Right lobe of liver (tissue), 6 donors: ENCODE results near the gene GFAP. TPM values are rescaled to one million over a fixed set of nuclear protein-coding genes. Genes with fewer than 3 reads are reported as not detected.

ENCODE experiments used
- ATAC-seq, 4 donors: fragments of 200-7000 bp; cut with Tn5 transposase; one replicate each; pipeline ENCODE4 v1.9.1; 2020; ENCODE audit warnings: mild to moderate bottlenecking in 4 of 4, moderate library complexity in 4 of 4
- DNase-seq, 3 donors: peaks; one replicate each; pipeline ENCODE4 v3.0.0-alpha.2; 2020
- H3K27ac ChIP-seq, 3 donors: fragments of 200-600 bp; one replicate each; pipeline ENCODE4 v1.8.0; 2022
- H3K27me3 ChIP-seq, 2 donors: fragments of 200-600 bp; one replicate each; pipeline ENCODE4 v1.8.0; 2022
- H3K36me3 ChIP-seq, 4 donors: fragments of 200-600 bp; sonication (generic) in 1 of 4; one replicate each; pipeline versions ENCODE4 v1.5.1 to v1.8.0; 2017 to 2022; ENCODE audit warnings: control low read depth in 1 of 4
- H3K4me1 ChIP-seq, 4 donors: fragments of 200-600 bp; sonication (generic) in 1 of 4; one replicate each; pipeline versions ENCODE4 v1.5.1 to v1.8.0; 2017 to 2022; ENCODE audit warnings: control low read depth in 1 of 4
- H3K4me3 ChIP-seq, 3 donors: fragments of 200-600 bp; one replicate each; pipeline ENCODE4 v1.8.0; 2022
- H3K9me3 ChIP-seq, 4 donors: fragments of 200-600 bp; sonication (generic) in 1 of 4; one replicate each; pipeline versions ENCODE4 v1.5.1 to v1.8.0; 2017 to 2022; ENCODE audit warnings: control low read depth in 1 of 4
- CTCF ChIP-seq, 4 donors: fragments of 200-600 bp in 3 of 4; fragments of 450-650 bp in 1 of 4; IDR thresholded peaks; one replicate each; pipeline versions ENCODE4 v1.5.1 to v1.8.0; 2016 to 2022; ENCODE audit warnings: antibody characterized with exemption in 4 of 4, mild to moderate bottlenecking in 2 of 4
- POLR2A ChIP-seq: fragments of 450-650 bp; IDR thresholded peaks from one replicate; pipeline ENCODE4 v1.6.1; 2017; ENCODE audit warnings: antibody characterized with exemption, mild to moderate bottlenecking
- WGBS: methylation state at CpG from one replicate; pipeline ENCODE4 v1.1.6; 2018; ENCODE audit warnings: low coverage, low lambda C conversion rate; ENCODE audit not compliant: insufficient coverage; ENCODE audit errors: missing lambda C conversion rate; 5-methylcytosine and 5-hydroxymethylcytosine counted together
- intact Hi-C, 2 donors: fragments of 100-400 bp; cut with DNase I; formaldehyde crosslinking; loops; one replicate each; pipeline versions ENCODE4 v1.11.2 to v1.14.1; 2022
- total RNA-seq, 6 experiments: library from RNA; depleted of rRNA in 2 of 6; stranded (reverse); fragments of >200 nt in 2 of 6; fragmentation: NEBNext Ultra II Directional in 3 of 6; extraction: Animal tissue kit (Norgen Biotek cat#: 25700) in 3 of 6; gene quantifications; one replicate each; pipeline versions ENCODE4 v1.1.0 to v1.2.4, GENCODE V29; 2016 to 2023
- donor health status: DM: no; HTN: yes; CAD: no.
- donor health status: DM: no; HTN: no; CAD: no.
- donor health status: DM: no; HTN: no; CAD: no.
- donor health status: DM: no; HTN: yes; CAD: no.
- donor health status: DM: no; HTN: yes; CAD: no.

The GFAP gene
- total RNA-seq, 6 experiments from 2014 or later, result 0.18 to 0.50 (median 0.27) TPM

GRCh38 chr17:44864831-44865230 lies 50.5 kb downstream of the GFAP start:
- H3K4me1 ChIP-seq, result no peaks in the 10 kb centered on the region
- ATAC-seq (peak in 2 of 4 donors; percentile 11 to 15), DNase-seq (no peak)
- WGBS, result 61% methylated on average over 9 of the region's 10 CpGs
- no peaks in the 10 kb centered on the region for H3K27me3 ChIP-seq
- TF ChIP-seq POLR2A (no peak), CTCF (IDR thresholded peaks at IDR 0.05) (no peak)
- H3K27ac ChIP-seq, result no peak overlapping the region
- H3K9me3 ChIP-seq, result no peaks in the 10 kb centered on the region
- peaks cover 0 to 63% (median 18%) of the 10 kb centered on the region in 4 donors for H3K36me3 ChIP-seq
- H3K4me3 ChIP-seq, result no peak overlapping the region
- intact Hi-C loops, result loop anchor here (2.0 to 5.0 kb wide), 2 partner anchors 88 to 90 kb away; no protein-coding TSS in a partner anchor

GRCh38 chr17:44863061-44863918 lies 52.0 kb downstream of the GFAP start:
- DNase-seq, result no peak
- intact Hi-C loops, result no loop called here
- H3K27me3 ChIP-seq, result no peaks in the 10 kb centered on the region
- no peak overlapping the region for H3K27ac ChIP-seq
- H3K9me3 ChIP-seq, result no peaks in the 10 kb centered on the region
- H3K4me1 ChIP-seq, result no peaks in the 10 kb centered on the region
- H3K36me3 ChIP-seq, result peaks cover 0 to 67% (median 19%) of the 10 kb centered on the region in 4 donors
- 70% methylated on average over 8 of the region's 12 CpGs for WGBS
- H3K4me3 ChIP-seq, result no peak overlapping the region
- no peak for TF ChIP-seq CTCF (IDR thresholded peaks at IDR 0.05)
- TF ChIP-seq POLR2A, result no peak
- peak in 1 of 4 donors; percentile 39 for ATAC-seq

GRCh38 chr17:44862278-44862914 lies 52.9 kb downstream of the GFAP start:
- peaks cover 0 to 69% (median 24%) of the 10 kb centered on the region in 4 donors for H3K36me3 ChIP-seq
- no peaks in the 10 kb centered on the region for H3K9me3 ChIP-seq
- no peaks in the 10 kb centered on the region for H3K27me3 ChIP-seq
- H3K27ac ChIP-seq, result no peak overlapping the region
- WGBS, result 67% methylated on average over 6 of the region's 9 CpGs
- no peak overlapping the region for H3K4me3 ChIP-seq
- no peaks in the 10 kb centered on the region for H3K4me1 ChIP-seq
- intact Hi-C loops, result no loop called here
- ATAC-seq, result peak in 1 of 4 donors; percentile 40
- DNase-seq, result peak in 1 of 3 donors; percentile 50
- TF ChIP-seq CTCF (IDR thresholded peaks at IDR 0.05) (no peak), POLR2A (no peak)

GRCh38 chr17:44859701-44860100 lies 55.6 kb downstream of the GFAP start:
- H3K9me3 ChIP-seq, result no peaks in the 10 kb centered on the region
- no peak overlapping the region for H3K27ac ChIP-seq
- ATAC-seq (no peak), DNase-seq (no peak)
- intact Hi-C loops, result no loop called here
- no peak for TF ChIP-seq CTCF (IDR thresholded peaks at IDR 0.05)
- no peak for TF ChIP-seq POLR2A
- no peaks in the 10 kb centered on the region for H3K4me1 ChIP-seq
- no peaks in the 10 kb centered on the region for H3K27me3 ChIP-seq
- peaks cover 1 to 84% (median 34%) of the 10 kb centered on the region in 4 donors for H3K36me3 ChIP-seq
- H3K4me3 ChIP-seq, result no peak overlapping the region
- 83% methylated on average over 4 of the region's 5 CpGs for WGBS
